HG03175 (cell line): ENCODE measurements around the gene HENMT1.
"Not testable (repeated sequence)": the region's sequence is repeated elsewhere in the genome, so short reads cannot be mapped to it uniquely, and the experiment has no call there.

Experiments
- ATAC-seq: cut with Tn5 transposase; IDR thresholded peaks from one replicate; pipeline ENCODE4 v1.9.1; 2021; ENCODE audit warnings: mild to moderate bottlenecking, moderate library complexity; ENCODE audit not compliant: unreplicated experiment

HENMT1 gene

GRCh38 chr1:108671143-108671542, 10.2 kb upstream of the HENMT1 start:
- no peak for ATAC-seq

DNA sequence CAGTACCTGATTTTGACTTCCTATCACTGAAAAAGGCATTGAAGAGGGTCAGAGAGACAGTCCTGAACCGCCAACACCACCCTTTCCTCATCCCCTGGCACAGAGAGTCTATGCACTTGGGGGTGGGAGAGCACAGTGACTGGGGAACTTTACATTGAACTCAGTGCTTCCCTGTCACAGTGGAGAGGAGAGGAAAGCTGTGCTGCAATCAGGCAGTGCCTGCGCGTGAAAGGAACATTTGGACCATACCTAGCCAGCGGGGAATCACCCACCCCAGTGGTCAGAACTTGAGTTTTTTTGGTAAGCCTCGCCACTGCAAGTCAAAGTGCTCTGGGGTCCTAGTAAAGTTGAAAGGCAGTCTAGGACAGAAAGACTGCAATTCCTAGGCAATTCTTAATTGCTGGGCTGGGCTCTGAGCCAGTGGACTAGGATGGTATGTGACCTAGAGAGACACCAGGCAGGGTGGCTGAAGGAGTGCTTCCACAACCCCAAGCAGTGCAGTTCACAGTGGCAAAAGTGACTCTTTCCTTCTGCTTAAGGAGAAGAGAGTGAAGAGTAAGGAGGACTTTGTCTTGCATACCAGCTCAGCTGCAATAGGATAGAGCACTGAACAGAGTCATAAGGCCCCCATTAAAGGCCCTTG, 9.4 kb upstream of the HENMT1 start:
- ATAC-seq: no peak

- no peak for ATAC-seq
Measured at GRCh38 chr1:108669679-108670078, 8.8 kb upstream of the HENMT1 start.

- no peak for ATAC-seq
Measured at GRCh38 chr1:108668777-108669176, 7.9 kb upstream of the HENMT1 start.

DNA sequence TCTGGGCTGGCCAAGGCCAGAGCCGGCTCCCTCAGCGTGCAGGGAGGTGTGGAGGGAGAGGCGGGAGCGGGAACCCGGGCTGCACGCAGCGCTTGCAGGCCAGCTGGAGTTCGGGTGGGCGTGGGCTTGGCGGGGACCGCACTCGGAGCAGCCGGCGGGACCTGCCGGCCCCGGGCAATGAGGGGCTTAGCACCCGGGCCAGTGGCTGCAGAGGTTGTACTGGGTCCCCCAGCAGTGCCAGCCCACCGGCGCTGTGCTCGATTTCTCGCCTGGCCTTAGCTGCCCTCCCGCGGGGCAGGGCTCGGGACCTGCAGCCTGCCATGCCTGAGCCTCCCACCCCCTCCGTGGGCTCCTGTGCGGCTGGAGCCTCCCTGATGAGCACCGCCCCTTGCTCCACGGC, 6.5 kb upstream of the HENMT1 start:
- ATAC-seq: not testable (repeated sequence)

DNA sequence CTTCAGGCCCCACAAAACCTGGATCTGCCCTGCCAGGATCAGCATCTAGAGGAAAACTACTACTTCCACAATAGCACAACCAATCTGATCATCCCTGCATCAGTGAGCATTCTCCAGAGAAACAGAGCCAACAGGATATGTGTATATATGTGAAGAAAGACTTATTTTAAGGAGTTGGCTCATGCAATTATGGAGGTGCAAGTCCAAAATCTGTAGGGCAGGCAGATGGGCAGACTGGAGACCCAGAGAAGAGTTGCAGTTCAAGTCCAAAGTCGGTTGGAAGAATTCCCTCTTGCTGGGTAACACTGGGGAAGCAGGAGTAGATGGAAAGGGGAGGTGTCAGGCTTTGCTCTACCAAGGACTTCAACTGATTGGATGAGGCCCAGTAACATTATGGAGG, 4.9 kb upstream of the HENMT1 start:
- no peak for ATAC-seq

- no peak for ATAC-seq
Measured at GRCh38 chr1:108665067-108665466, 4.2 kb upstream of the HENMT1 start.

GRCh38 chr1:108664481-108664880, 3.6 kb upstream of the HENMT1 start:
- ATAC-seq: no peak

DNA sequence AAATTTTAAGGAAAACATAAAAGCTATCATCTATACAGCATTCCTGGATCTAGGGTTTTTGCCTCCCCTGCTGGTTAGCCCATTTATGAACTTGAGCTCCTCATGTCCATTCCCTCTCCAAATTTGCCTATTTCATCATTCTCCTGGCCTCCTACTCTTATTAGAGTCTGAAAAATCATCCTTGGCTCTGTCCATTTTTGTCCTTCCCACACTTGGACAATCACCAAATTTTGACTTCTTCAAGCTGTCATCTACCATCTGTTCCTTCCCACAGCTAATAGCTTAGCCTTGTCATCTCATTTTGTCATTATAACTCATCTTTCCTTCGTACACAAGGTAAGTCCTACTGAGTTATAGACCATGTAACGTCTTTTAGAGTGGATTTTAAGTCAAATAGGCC, 2.2 kb upstream of the HENMT1 start:
- ATAC-seq: no peak

GRCh38 chr1:108657356-108658080, 3.4 kb downstream of the HENMT1 start:
- ATAC-seq: no peak

DNA sequence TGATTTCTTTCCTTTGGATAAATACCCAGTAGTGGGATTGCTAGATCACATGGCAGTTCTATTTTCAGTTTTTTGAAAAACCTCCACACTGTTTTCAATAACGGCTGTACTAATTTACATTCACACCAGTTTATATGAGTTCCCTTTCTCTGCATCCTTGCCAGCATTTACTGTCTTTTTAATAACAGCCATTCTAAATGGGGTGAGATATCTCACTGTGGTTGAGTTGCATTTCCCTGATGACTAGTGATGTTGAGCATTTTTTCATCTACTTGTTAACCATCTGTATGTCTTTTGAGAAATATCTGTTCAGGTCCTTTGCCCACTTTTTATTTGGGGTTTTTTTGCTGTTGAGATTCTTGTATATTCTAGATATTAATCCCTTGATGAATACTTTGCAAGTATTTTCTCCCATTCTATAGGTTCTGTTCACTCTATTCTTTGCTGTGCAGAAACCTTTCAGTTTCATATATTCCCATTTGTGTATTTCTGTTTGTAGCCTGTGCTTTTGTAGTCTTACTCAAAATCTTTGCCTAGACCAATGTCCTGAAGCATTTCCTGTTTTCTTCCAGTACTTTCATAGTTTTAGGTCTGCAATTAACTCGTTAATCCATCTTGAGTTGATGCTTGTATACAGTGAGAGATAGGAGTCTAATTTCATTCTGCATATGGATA, 7.3 kb downstream of the HENMT1 start:
- ATAC-seq: no peak

DNA sequence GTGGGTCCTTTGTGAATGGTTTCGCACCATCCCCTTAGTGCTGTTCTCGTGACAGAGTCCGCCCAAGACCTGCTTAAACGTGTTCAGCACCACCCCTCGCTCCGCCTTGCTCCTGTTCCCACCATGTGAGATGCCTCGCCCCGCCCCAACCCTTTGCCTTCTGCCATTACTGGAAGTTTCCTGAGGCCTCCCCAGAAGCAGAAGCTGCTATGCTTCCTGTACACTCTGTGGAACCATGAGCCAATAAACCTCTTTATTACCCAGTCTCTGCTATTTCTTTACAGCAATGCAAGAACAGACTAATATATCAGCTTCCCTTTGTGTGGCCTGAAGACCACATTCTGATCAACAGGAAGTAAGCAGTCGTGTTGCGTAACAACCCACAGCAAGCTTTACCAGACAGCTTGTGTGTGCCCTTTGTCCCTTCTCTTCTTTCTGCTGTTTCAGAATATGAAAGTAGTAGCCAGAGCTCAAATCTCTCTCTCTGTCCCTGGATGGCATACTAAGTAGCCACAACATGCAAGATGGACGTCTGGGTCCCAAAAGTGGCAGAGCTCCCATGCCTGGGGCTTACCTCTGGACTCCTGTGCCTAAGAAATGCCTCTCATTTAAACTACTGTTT, 14.1 kb downstream of the HENMT1 start:
- peak; percentile 92 for ATAC-seq

GRCh38 chr1:108646265-108646647, 14.6 kb downstream of the HENMT1 start:
- no peak for ATAC-seq

GRCh38 chr1:108645564-108646184, 15.2 kb downstream of the HENMT1 start:
- no peak for ATAC-seq

GRCh38 chr1:108644984-108645383, 15.9 kb downstream of the HENMT1 start:
- no peak for ATAC-seq

DNA sequence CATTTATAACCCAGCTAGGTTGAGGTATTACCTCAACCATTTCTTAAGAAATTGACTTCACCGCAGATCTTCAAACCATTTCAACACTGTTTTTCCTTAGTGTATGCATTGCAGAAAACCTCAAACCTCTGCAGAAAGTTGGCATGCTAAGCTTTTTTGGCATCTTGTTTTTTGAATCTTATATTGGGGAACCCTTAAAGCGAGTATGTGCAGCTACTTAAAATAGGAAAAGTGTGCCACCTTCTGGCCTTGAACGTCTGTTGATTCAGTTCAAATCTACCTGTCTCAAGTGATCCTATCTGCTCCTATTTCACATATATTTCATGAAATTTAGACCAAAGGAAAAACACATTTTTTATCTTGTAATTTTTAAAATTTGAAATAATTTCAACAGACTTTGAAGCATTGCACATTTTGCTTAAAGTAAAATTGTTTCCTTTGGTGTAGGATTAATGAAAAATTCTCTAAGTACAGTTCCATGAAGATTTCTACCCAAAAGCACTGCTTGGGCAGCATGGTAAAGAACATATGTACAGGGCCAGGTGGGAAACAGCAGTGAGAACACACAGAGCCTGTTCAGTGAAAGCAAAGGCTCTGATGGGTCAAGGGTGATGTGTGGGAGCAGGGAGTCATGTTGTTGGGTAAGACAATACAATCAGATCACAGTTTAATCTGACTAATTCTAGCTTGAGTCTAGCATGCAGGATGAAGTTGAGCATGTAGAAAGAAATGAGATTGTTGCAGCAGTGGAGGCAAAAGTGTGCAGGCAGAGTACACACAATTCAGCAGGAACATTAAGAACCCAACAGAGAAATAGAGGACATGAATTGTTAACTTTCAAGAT, 17.2 kb downstream of the HENMT1 start:
- peak; percentile 42 for ATAC-seq

DNA sequence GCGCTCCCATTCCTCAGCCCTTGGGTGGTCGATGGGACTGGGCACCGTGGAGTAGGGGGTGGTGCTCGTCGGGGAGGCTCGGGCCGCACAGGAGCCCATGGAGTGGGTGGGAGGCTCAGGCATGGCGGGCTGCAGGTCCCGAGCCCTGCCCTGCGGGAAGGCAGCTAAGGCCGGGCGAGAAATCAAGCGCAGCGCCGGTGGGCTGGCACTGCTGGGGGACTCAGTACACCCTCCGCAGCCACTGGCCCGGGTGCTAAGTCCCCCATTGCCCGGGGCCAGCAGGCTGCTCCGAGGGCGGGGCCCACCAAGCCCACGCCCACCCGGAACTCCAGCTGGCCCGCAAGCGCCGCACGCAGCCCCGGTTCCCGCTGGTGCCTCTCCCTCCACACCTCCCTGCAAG, 20.0 kb downstream of the HENMT1 start:
- ATAC-seq: not testable (repeated sequence)

DNA sequence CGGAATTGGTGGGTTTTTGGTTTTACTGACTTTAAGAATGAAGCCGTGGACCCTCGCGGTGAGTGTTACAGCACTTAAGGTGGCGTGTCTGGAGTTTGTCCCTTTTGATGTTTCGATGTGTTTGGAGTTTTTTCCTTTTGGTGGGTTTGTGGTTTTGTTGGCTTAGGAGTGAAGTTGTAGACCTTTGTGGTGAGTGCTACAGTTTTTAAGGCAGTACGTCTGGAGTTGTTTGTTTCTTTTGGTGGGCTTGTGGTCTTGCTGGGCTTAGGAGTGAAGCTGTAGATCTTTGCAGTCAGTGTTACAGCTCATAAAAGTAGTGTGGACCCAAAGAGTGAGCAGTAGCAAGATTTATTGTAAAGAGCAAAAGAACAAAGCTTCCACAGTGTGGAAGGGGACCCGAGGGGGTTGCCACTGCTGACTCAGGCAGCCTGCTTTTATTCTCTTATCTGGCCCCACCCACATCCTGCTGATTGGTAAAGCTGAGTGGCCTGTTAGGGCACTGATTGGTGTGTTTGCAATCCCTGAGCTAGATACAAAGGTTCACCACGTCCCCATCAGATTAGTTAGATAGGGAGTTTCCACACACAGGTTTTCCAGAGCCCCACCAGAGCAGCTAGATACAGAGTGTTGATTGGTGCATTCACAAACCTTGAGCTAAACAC, 20.9 kb downstream of the HENMT1 start:
- ATAC-seq: no peak

DNA sequence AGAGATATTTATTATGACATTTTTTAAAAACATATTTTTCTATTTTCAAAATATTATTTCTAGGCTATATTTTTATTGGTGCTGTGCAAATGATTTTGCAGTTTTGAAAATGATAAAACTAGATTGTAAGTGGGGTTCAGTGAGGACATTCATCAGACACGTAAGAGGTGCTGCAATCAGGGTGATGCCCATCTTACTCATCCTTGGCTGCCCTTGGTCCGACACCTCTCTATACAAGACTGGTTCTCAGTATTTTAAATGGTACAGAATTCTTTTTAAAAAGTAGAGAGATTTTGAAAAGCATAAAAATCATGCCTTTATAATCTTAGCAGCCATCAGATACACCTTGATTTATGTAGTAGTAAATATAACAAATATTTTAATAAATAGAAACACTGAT, 24.0 kb downstream of the HENMT1 start:
- ATAC-seq: no peak

DNA sequence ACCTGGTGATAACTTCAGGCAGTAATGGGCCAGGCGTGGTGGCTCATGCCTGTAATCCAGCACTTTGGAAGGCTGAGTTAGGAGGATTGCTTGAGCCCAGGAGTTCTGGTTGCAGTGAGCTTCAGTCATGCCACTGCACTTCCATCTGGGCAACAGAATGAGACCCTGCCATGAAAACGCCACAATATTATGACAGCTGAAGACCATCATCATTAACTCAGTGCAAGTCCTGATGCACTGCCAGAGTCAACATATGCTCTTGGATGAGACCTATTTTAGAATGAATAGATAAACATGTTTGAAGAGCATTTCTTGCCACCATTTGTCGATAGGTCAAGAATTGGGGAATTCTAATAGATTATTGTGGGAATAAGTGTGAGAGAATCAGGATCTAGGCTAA, 26.4 kb downstream of the HENMT1 start:
- ATAC-seq: no peak
